Measurements from ENCODE around the gene CBLB. TPM values are rescaled to one million over a fixed set of nuclear protein-coding genes. Genes with fewer than 3 reads are reported as not detected.

The CBLB gene
- polyA plus RNA-seq, 2 of the 4 experiments (the other 2 are of a cell fraction), result 6.8 to 16.2 TPM

DNA sequence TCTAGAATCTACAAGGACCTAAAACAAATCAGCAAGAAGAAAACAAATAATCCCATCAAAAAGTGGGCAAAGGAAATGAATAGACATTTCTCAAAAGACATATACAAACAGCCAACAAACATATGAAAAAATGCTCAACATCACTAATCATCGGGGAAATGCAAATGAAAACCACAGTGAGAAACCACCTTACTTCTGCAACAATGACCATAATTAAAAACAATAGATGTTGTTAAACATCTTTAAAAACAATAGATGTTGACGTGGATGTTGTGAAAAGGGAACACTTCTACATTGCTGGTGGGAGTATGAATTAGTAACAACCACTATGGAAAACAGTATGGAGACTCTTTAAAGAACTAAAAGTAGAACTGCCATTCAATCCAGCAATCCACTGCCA, 96.2 kb downstream of the CBLB start:
- H3K4me1 ChIP-seq, result 0 out of 3 replicates have a peak, but pooled peaks cover 3% of the 10 kb centered on the region
- H3K4me2 ChIP-seq, result no peak overlapping the region
- 89% methylated on average over 2 of the region's 2 CpGs for WGBS (ENCODE audit: missing lambda C conversion rate)
- TF ChIP-seq CHD4 (IDR thresholded peaks at IDR 0.05; ENCODE audit: borderline replicate concordance), result no peak
- no peak for TF ChIP-seq KDM1A (IDR thresholded peaks at IDR 0.05; ENCODE audit: low read depth)
- TF ChIP-seq FOSB (CRISPR knock-in tag; IDR thresholded peaks at IDR 0.05), result no peak
- no peak for TF ChIP-seq PHF8 (IDR thresholded peaks at IDR 0.05; ENCODE audit: borderline replicate concordance, low read depth)
- POLR2A ChIA-PET, result no interaction called here
- DNase-seq (ENCODE audit: low read depth in 1 of 2, low spot score in 1 of 2) (no peak), FAIRE-seq (no peak), ATAC-seq (no peak)
- CTCF ChIA-PET, result no interaction called here
- H3K4me3 ChIP-seq, result no peak overlapping the region
- H3K27ac ChIP-seq, result no peak overlapping the region
- no peaks in the 10 kb centered on the region for H3K9me3 ChIP-seq

DNA sequence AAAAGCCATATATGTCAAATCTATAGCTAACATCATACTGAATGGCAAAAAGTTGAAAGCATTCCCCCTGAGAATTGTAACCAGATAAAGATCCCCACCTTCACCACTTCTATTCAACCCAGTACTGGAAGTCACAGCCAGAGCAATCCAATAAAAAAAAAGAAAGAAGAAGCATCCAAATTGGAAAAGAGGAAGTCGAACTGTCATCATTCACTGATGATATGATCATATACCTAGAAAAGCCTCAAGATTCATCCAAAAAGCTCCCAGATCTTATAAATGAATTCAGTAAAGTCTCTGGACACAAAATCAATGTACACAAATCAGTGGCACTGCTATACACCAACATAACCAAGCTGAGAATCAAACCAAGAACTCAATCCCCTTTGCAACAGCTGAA, 97.4 kb downstream of the CBLB start:
- no peak overlapping the region for H3K27ac ChIP-seq
- no peak overlapping the region for H3K4me2 ChIP-seq
- H3K4me3 ChIP-seq, result no peak overlapping the region
- no peaks in the 10 kb centered on the region for H3K9me3 ChIP-seq
- CTCF ChIA-PET, result no interaction called here
- no peak for FAIRE-seq
- no peak for ATAC-seq
- H3K4me1 ChIP-seq, result 0 out of 3 replicates have a peak, but pooled peaks cover 3% of the 10 kb centered on the region
- POLR2A ChIA-PET, result no interaction called here
- DNase-seq (ENCODE audit: low read depth in 1 of 2, low spot score in 1 of 2), result no peak
- WGBS (ENCODE audit: missing lambda C conversion rate), result 92% methylated on average over 1 of the region's 1 CpG
- TF ChIP-seq NFE2L2 (conservative IDR thresholded peaks at IDR 0.05; ENCODE audit: low read length) (no peak), SMC3 (IDR thresholded peaks at IDR 0.05) (no peak), GATA3 (IDR thresholded peaks at IDR 0.05; ENCODE audit: borderline replicate concordance) (no peak), SREBF2 (IDR thresholded peaks at IDR 0.05) (no peak), ZFP36 (IDR thresholded peaks at IDR 0.05; ENCODE audit: borderline replicate concordance, partially characterized antibody) (no peak), RNF2 (IDR thresholded peaks at IDR 0.05; ENCODE audit: borderline replicate concordance, low read depth) (no peak), HEYL (CRISPR knock-in tag; IDR thresholded peaks at IDR 0.05) (no peak), CHD2 (IDR thresholded peaks at IDR 0.05; ENCODE audit: low read length, partially characterized antibody) (no peak)
- TF ChIP-seq, protein P1, sequence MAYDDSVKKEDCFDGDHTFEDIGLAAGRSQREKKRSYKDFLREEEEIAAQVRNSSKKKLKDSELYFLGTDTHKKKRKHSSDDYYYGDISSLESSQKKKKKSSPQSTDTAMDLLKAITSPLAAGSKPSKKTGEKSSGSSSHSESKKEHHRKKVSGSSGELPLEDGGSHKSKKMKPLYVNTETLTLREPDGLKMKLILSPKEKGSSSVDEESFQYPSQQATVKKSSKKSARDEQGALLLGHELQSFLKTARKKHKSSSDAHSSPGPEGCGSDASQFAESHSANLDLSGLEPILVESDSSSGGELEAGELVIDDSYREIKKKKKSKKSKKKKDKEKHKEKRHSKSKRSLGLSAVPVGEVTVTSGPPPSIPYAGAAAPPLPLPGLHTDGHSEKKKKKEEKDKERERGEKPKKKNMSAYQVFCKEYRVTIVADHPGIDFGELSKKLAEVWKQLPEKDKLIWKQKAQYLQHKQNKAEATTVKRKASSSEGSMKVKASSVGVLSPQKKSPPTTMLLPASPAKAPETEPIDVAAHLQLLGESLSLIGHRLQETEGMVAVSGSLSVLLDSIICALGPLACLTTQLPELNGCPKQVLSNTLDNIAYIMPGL (CRISPR knock-in tag; IDR thresholded peaks at IDR 0.05; ENCODE audit: borderline replicate concordance), result no peak

DNA sequence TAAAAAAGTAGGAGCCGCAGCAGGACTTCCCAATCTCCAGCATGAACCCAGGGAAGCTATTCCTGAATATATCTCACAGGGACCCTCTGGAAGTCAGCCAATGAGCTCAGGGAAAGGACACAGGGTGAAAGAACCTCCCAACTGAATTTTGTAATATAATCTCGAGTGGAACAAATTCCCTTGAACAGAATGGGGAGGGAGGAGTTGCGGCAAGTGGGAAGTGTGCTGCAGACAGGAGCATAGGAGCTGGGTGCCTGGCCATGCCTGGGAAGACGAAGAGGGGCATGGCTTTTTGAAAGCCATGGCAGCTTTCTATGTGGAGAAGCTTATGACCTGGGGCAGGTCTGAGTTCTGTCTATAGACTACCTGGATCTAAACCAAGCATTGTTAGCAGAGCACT, 98.4 kb downstream of the CBLB start:
- POLR2A ChIA-PET, result no interaction called here

DNA sequence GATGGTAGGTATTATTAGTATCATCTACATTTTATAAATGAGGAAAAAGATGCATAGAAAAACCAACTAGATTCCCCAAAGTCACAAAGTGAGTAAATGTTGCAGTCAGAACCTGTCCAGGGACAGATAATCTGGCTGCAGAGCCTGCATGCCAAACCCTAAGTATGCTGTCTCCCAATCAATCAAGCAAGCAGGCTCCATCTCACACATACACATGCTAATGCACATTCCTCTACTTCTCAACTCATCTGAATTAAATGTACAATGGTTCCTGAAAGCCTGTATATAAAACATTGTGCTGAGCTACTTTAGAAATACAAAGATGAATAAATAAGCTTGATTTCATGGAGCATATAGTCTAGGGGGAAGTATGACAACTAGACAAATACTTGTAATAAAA, 101.0 kb downstream of the CBLB start:
- ChIA-PET CTCF (no interaction called here), POLR2A (no interaction called here)
- H3K4me2 ChIP-seq, result no peak overlapping the region
- DNase-seq (ENCODE audit: low read depth in 1 of 2, low spot score in 1 of 2) (no peak), ATAC-seq (no peak), FAIRE-seq (no peak)
- no peak overlapping the region for H3K27ac ChIP-seq
- no peak overlapping the region for H3K4me3 ChIP-seq
- no peaks in the 10 kb centered on the region for H3K9me3 ChIP-seq
- H3K4me1 ChIP-seq, result no peaks in the 10 kb centered on the region
- TF ChIP-seq EHF (CRISPR knock-in tag; IDR thresholded peaks at IDR 0.05), result no peak
- no peak for TF ChIP-seq BHLHE40 (IDR thresholded peaks at IDR 0.05; ENCODE audit: low read depth, low read length)
- no peak for TF ChIP-seq RNF2 (IDR thresholded peaks at IDR 0.05; ENCODE audit: borderline replicate concordance, low read depth)
- TF ChIP-seq, protein P2, sequence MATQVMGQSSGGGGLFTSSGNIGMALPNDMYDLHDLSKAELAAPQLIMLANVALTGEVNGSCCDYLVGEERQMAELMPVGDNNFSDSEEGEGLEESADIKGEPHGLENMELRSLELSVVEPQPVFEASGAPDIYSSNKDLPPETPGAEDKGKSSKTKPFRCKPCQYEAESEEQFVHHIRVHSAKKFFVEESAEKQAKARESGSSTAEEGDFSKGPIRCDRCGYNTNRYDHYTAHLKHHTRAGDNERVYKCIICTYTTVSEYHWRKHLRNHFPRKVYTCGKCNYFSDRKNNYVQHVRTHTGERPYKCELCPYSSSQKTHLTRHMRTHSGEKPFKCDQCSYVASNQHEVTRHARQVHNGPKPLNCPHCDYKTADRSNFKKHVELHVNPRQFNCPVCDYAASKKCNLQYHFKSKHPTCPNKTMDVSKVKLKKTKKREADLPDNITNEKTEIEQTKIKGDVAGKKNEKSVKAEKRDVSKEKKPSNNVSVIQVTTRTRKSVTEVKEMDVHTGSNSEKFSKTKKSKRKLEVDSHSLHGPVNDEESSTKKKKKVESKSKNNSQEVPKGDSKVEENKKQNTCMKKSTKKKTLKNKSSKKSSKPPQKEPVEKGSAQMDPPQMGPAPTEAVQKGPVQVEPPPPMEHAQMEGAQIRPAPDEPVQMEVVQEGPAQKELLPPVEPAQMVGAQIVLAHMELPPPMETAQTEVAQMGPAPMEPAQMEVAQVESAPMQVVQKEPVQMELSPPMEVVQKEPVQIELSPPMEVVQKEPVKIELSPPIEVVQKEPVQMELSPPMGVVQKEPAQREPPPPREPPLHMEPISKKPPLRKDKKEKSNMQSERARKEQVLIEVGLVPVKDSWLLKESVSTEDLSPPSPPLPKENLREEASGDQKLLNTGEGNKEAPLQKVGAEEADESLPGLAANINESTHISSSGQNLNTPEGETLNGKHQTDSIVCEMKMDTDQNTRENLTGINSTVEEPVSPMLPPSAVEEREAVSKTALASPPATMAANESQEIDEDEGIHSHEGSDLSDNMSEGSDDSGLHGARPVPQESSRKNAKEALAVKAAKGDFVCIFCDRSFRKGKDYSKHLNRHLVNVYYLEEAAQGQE (IDR thresholded peaks at IDR 0.05), result no peak
- no peak for TF ChIP-seq CEBPB (IDR thresholded peaks at IDR 0.05)
- no peak for TF ChIP-seq EP300 (IDR thresholded peaks at IDR 0.05)
- TF ChIP-seq CBX8 (IDR thresholded peaks at IDR 0.05), result no peak
- TF ChIP-seq RCOR1 (IDR thresholded peaks at IDR 0.05; ENCODE audit: low read depth, low read length), result no peak
- TF ChIP-seq, protein P3, sequence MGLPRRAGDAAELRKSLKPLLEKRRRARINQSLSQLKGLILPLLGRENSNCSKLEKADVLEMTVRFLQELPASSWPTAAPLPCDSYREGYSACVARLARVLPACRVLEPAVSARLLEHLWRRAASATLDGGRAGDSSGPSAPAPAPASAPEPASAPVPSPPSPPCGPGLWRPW (IDR thresholded peaks at IDR 0.05), result no peak

More for the DNA sequence above, 98.4 kb downstream of the CBLB start:
- no peak for DNase-seq (ENCODE audit: low read depth in 1 of 2, low spot score in 1 of 2)
- Histone ChIP-seq H3K4me1 (no peaks in the 10 kb centered on the region), H3K9me3 (no peaks in the 10 kb centered on the region), H3K4me2 (no peak overlapping the region), H3K27ac (no peak overlapping the region), H3K4me3 (no peak overlapping the region)
- ATAC-seq, result no peak
- TF ChIP-seq ESRRA (IDR thresholded peaks at IDR 0.05; ENCODE audit: borderline replicate concordance, low read length), result no peak
- TF ChIP-seq CBX2 (IDR thresholded peaks at IDR 0.05; ENCODE audit: borderline replicate concordance, low read depth), result no peak
- no peak for TF ChIP-seq BHLHE40 (IDR thresholded peaks at IDR 0.05; ENCODE audit: low read depth, low read length)
- no peak for TF ChIP-seq NR3C1 (IDR thresholded peaks at IDR 0.05)
- TF ChIP-seq, protein P4, sequence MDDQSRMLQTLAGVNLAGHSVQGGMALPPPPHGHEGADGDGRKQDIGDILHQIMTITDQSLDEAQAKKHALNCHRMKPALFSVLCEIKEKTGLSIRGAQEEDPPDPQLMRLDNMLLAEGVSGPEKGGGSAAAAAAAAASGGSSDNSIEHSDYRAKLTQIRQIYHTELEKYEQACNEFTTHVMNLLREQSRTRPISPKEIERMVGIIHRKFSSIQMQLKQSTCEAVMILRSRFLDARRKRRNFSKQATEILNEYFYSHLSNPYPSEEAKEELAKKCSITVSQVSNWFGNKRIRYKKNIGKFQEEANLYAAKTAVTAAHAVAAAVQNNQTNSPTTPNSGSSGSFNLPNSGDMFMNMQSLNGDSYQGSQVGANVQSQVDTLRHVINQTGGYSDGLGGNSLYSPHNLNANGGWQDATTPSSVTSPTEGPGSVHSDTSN (IDR thresholded peaks at IDR 0.05), result no peak
- TF ChIP-seq HOXA7 (CRISPR knock-in tag; IDR thresholded peaks at IDR 0.05), result no peak
- no peak for TF ChIP-seq RFX5 (IDR thresholded peaks at IDR 0.05)
- no peak for TF ChIP-seq EHMT2 (IDR thresholded peaks at IDR 0.05; ENCODE audit: low read depth)
- TF ChIP-seq POLR2AphosphoS2 (conservative IDR thresholded peaks at IDR 0.05; ENCODE audit: low read length), result no peak
- TF ChIP-seq MAZ (IDR thresholded peaks at IDR 0.05; ENCODE audit: borderline replicate concordance, low read depth, low read length), result no peak
- TF ChIP-seq ZNF302 (CRISPR knock-in tag; IDR thresholded peaks at IDR 0.05), result no peak
- no peak for TF ChIP-seq ZC3H11A (IDR thresholded peaks at IDR 0.05)
- no peak for TF ChIP-seq FOSB (CRISPR knock-in tag; IDR thresholded peaks at IDR 0.05)
- no peak for TF ChIP-seq MYC (IDR thresholded peaks at IDR 0.05; ENCODE audit: borderline replicate concordance, low read length)
- CTCF ChIA-PET, result no interaction called here
- FAIRE-seq, result no peak
- 73% methylated on average over 4 of the region's 4 CpGs for WGBS (ENCODE audit: missing lambda C conversion rate)

Data from A549 (cell line).